Stimulated activated CD4-positive, alpha-beta T cell treated with anti-CD3 and anti-CD28 coated beads, Interleukin-12 subunit alpha, Interleukin-12 subunit beta, amount 100 ng/mL, for 48 hours (primary cell): Measurements from ENCODE around the gene ZBTB16.

Experiments used
- DNase-seq, 3 donors: peaks; one replicate each; pipeline ENCODE4 v3.0.0-alpha.2; 2020; ENCODE audit warnings: low read depth in 2 of 3, low spot score in 1 of 3

Gene ZBTB16

DNA sequence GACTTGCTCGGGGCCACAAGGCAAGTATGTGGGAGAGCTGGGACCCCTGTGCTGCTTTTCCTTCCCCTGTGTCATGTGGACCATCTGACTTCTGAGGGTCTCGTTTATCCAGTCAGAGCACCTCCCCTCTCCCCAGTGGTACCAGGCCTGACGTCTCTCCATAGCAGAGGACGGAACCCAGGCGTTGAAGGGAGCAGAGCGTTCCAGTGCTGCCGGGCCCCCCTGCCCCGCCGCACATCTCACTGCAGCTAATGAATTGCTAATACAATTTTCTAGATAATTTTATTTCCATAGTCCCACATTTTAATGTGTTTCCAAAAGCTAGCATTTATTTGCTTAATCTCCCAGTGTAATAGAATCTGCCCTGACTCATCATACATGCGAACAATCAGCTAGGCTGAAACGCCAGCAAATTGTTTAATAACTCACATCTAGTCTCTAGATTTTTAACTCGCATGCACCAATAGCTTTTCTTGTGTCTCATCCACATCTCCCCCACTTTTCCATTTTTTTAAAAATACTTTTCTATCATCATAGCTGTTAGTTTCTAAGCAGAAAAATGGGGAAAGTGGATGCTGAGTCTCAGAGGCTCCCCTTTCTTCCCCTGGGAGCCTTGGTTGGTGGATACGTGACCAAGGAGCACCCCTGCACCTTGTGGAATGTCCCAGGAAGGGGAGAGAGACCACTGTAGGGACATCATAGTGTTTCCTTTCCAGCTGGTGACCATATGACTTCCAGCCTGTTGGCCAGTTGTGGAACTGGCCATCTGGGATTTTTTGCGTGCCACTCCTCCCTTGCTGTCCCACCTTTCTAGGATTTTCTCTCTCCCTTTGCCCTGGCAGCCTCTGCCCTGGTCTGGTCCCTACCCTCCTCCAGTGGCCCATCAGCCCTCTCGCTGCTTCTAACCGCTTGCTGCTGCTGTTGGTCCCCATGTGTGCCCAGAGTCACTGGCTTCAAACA, 178.1 kb downstream of the ZBTB16 start:
- DNase-seq = no peak

GRCh38 chr11:114239753-114240161, 180.2 kb downstream of the ZBTB16 start:
- DNase-seq = no peak

DNA sequence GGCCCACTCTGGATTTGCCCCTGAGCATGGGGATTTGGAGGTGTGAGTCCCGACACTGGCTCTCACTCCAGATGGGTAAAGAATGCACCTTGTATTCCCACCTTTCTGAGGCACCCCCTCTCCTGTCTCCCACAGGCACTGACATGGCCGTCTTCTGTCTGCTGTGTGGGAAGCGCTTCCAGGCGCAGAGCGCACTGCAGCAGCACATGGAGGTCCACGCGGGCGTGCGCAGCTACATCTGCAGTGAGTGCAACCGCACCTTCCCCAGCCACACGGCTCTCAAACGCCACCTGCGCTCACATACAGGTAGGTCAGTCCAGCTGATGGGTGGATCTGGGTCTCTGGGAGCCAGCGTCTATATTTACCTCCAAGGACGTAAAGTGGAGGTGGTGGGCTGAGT, 182.5 kb downstream of the ZBTB16 start:
- no peak for DNase-seq

DNA sequence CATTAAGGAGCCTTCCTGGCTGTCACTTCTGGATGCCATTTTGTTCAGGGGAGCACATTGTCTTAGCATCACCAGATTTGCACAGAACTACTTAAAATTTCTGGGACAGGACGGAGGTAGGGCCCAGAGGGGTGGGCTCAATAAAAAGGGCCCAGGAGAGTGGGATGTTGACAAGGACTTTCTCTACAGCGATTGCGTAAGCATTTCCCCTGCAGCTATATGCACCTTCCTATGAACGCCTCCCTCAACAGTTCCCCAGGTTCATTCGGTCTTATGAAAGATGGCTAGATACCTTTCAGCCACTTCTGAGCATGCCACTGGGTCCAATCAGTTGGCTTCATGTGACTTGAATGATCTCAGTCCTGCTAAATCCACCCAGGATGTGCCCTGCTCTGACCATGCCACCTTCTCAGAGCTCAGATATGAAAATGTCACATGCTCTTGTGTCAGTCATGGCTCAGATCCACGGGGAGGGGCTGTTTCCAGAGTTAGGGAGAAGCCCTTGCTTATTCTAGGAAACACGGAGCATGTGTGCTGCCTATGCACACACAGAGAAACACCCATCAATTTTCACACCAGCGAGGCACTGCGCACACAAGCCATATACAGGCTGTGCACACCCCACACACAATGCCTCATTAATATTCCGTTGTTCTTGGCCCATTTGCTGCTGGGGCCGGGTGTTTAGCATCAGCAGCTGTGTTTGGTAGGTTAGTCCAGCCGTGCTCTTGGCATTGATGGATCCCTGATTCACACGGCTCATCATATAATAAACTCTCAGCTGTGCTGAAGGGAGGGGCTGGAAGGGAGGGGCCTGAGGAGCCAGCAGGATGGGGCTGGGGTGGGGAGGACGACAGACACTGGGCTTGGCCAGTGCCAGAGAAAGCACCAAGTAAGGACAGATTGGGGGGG, 184.2 kb downstream of the ZBTB16 start:
- no peak for DNase-seq

GRCh38 chr11:114244726-114245394, 185.3 kb downstream of the ZBTB16 start:
- DNase-seq = no peak

DNA sequence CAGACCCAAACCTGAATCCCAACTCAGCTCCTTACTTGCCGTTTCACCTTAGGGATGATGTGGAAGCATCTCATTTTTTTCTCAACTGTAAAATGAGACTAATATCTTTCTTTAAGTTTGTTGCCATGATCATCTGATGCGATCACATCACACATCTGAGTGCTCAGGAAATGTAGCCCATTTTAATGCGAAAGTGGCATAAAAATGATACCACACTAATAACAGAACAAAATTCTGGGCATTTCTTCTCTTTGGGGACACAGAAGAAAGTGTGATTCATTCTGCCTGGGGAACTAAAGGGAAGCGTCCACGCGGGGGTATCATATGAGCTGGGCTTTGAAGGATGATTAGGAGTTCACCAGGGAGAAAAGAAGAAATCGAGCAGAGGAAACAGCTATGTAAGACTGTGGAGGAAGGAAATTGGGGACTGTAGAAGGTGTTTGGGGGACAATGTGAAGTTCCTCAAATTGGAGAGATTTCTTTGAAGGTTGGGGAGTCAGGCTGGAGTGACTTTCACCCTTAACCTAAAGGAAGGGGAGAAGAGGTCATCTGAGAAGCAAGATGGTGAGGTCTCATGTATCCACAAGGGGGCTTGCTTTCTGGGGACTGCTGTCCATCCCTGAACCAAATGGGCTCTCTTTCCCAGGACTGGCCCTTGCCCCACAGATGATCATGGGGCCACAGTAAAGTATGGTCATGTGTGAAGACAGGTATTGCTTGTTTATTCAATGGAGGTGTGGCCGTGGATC, 187.0 kb downstream of the ZBTB16 start:
- no peak for DNase-seq

GRCh38 chr11:114247070-114247789, 187.7 kb downstream of the ZBTB16 start:
- DNase-seq = no peak

DNA sequence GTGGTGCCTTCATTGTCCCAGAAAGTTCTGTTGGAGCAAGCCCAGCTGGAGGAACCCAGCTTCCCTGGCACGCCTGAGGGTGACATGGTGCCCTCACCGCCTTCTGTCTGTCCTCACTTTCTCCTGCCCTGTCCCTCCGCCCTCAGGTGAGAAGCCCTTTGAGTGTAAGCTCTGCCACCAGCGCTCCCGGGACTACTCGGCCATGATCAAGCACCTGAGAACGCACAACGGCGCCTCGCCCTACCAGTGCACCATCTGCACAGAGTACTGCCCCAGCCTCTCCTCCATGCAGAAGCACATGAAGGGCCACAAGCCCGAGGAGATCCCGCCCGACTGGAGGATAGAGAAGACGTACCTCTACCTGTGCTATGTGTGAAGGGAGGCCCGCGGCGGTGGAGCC, 190.7 kb downstream of the ZBTB16 start:
- DNase-seq = no peak

- no peak for DNase-seq
Measured at GRCh38 chr11:114250993-114251814, 191.7 kb downstream of the ZBTB16 start.

GRCh38 chr11:114251815-114252337, 192.4 kb downstream of the ZBTB16 start:
- no peak for DNase-seq

DNA sequence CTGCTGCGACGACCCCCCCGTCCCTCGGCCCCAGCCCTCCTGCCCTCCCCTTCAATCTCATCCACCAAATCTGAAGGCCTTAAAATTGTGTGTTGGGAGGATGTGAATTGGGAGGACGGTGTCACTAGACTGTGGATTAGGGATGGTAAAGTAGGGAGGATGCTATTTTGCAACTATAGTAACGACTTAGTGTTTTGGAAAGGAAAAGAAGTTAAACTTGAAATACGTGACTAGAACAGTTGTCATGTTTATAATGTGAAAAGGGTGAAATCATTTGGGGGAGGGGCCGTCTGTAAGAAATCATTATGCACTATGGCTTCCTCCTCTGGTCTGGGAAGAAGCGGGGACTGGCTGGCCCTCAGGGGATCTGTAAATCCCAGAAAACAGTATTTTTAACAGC, 193.3 kb downstream of the ZBTB16 start:
- DNase-seq = no peak

DNA sequence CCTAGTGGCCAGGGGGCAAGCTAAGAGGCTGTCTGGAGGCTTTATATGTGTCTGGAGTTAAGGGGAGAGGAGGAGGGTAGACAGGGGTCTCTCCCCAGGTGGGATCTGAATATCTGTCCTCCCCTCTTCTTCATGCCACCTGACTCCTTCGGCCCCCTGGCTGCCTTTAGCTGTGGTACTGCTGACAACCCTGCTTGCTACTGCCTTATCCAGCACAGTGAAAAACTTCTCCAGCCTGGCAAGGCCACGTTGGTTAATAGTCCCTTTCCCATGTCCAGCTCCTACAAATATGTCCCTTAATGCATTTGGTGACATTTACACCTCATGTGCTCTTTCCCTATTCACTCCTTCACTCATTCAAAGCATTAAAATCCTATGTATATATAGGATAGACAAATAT, 194.3 kb downstream of the ZBTB16 start:
- DNase-seq = no peak

GRCh38 chr11:114254571-114255146, 195.1 kb downstream of the ZBTB16 start:
- DNase-seq = no peak

DNA sequence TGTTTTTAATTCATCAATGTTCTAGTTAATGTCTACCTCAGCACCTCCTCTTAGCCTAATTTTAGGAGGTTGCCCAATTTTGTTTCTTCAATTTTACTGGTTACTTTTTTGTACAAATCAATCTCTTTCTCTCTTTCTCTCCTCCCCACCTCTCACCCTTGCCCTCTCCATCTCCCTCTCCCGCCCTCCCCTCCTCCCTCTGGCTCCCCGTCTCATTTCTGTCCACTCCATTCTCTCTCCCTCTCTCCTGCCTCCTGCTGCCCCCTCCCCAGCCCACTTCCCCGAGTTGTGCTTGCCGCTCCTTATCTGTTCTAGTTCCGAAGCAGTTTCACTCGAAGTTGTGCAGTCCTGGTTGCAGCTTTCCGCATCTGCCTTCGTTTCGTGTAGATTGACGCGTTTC, 195.8 kb downstream of the ZBTB16 start:
- DNase-seq = no peak

- no peak for DNase-seq
Measured at GRCh38 chr11:114256176-114256966, 196.9 kb downstream of the ZBTB16 start.

DNA sequence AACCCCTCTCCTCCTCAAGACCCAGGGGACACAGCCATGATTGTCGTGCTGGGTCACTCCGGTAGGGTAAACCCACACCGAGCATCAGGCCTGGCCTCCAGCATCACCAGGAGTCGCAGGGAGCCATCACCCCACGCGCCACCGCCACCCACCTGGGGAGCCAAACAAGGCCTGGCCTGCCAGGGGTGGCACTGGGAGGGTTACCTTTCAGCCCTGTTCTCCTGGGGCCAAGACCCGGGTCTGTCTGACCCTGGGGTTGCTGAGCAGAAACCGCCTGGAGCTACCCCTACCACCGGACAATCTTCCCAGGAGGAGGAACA, 197.4 kb downstream of the ZBTB16 start:
- no peak for DNase-seq

DNA sequence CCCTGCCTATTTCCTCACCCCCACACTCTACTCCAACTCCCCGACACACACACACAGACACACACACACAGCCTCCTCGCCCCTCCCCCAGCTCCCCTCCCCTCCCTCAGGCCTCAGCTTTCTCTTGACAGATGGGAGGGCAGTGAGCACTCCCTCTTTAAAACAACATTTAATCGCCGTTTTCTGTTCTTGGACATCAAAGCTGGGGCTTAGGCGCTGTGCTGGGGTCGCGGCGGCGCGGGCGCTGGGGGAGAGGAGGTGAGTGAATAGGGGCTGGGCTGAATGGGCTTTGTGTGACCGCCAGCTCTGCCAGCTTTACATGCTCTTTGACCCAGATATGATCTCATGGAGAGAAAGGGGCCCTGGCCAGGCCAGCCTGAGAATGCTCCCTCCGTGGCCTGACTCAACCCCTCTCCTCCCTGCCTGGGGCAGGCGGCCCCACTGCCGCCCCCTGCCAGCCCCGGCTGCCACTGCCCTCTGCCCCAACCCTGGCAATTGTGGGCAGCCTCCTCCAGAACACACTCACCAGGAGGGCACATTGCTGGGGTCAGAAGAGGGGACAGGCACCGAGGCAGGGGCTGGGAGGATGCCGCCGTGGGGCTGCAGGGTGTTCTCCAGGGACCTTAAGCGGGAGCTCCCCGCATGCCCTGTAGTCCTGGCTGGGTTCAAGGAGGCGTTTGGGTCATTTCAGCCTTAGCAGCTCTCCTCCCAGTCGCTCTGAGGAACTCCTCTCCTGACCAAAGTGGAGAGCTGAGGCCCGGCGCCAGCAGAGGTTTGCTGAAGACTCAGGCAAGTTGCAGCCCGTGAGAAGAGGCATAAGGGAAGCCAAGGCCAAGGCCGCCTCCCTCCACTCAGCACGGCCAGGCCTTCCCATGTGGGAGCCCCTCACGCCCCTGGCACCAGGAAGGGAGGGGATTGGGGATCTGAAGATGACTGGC, 198.4 kb downstream of the ZBTB16 start:
- DNase-seq = no peak
